ENCODE results near the gene CNGB1. TPM values are rescaled to one million over a fixed set of nuclear protein-coding genes. Genes with fewer than 3 reads are reported as not detected.
"Not testable (repeated sequence)": the region's sequence is repeated elsewhere in the genome, so short reads cannot be mapped to it uniquely, and the experiment has no call there.

Gene CNGB1
- total RNA-seq, 2 experiments from 2014 or later = not detected

DNA sequence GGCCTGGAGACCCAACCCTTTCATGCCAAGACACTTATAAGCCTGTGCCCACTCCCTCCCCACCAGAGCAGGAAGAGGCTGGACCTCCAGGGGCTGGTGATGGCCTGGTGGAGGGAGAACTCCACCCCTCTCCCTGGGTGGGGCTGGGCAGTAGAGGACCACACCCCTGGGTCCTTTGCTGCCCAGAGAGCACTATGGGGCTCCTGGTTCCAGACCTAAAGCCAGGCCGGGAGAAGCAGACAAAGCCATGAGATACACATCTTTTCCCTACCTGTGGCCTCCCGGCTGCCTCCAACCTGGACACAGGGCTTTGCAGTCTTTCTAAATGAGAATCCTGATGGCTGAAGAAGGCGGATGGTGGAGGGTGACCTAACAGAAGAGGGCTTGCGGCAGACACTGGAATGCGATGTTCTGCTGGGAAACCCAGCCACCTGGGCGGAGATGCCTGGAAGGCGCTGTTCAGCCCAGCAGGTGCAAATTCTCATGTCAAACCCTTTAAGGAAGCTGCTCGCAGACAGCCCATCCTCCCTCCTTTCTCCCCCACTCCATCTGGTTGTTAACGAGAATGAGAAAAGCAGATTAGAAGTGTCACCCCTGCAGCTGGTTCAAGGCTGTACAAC lies 124.7 kb downstream of the CNGB1 start:
- H3K36me3 Mint-ChIP-seq (ENCODE audit: low read depth) = no peaks in the 10 kb centered on the region

DNA sequence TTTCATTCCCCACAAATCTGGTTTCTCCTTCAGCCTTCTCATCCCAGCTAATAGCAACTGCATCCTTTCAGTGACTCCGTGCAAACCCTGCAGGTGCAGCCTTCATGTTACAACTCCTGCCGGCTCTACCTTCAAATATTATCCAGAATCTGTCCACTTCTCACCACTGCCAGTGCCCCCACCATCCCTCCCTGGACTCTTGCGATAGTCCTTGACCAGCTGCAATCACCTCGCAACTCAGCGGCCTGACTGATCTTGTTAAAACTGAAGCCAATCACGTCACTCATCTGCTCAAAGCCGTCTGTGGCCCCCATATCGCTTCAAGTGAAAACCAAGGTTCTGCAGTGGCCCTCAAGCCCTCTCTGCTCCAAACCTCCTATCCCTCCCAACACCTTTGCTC lies 125.8 kb downstream of the CNGB1 start:
- no peaks in the 10 kb centered on the region for H3K9me3 Mint-ChIP-seq
- H3K27me3 Mint-ChIP-seq = peaks cover 6% of the 10 kb centered on the region
- POLR2A ChIA-PET = no interaction called here
- no peak overlapping the region for H3K27ac Mint-ChIP-seq
- H3K36me3 Mint-ChIP-seq (ENCODE audit: low read depth) = no peaks in the 10 kb centered on the region
- no peaks in the 10 kb centered on the region for H3K4me1 Mint-ChIP-seq
- CTCF ChIA-PET = no interaction called here
- H3K4me3 Mint-ChIP-seq = no peak overlapping the region
- no peak for DNase-seq

More for the DNA sequence above, 124.7 kb downstream of the CNGB1 start:
- Mint-ChIP-seq H3K27me3 (peaks cover 8% of the 10 kb centered on the region), H3K4me3 (no peak overlapping the region), H3K4me1 (no peaks in the 10 kb centered on the region), H3K27ac (no peak overlapping the region), H3K9me3 (no peaks in the 10 kb centered on the region)
- DNase-seq = no peak
- ChIA-PET CTCF (no interaction called here), POLR2A (no interaction called here)

DNA sequence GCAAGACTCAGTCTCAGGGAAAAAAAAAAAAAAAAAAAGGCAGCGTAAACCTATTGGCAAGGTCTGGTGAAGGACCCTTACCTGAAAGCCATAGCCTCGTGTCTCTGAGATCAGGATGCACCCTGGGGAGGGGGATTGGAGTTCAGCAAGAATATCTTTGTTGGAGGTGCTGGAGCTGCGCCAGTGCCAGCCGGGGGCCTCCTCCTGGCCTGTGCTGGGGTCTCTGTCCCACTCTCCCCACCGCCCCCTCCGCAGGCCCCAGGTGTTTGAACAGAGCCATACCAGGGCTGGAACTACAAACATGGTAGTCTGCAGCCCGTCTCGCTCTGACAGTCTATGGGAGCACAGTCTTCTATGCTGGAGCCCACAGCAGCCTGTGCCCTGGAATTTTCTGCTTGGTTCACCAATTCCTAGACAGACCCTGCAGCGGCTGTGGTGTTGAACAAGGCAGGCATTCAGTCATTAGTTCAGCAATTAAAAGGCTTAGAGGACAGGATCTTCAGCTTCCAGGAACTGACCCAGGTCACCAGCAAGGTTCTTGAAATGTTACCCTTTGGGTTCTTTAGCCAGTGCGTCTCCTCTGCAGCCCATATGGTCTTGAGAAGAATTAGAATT lies 126.4 kb downstream of the CNGB1 start:
- no peak overlapping the region for H3K27ac Mint-ChIP-seq
- H3K36me3 Mint-ChIP-seq (ENCODE audit: low read depth) = no peaks in the 10 kb centered on the region
- H3K4me3 Mint-ChIP-seq = no peak overlapping the region
- H3K4me1 Mint-ChIP-seq = no peaks in the 10 kb centered on the region
- ChIA-PET POLR2A (no interaction called here), CTCF (interaction anchor here (0.7 kb wide), 1 partner anchor 317 kb away, joined by 4 read pairs; no protein-coding TSS in a partner anchor)
- H3K27me3 Mint-ChIP-seq = peaks cover 6% of the 10 kb centered on the region
- no peaks in the 10 kb centered on the region for H3K9me3 Mint-ChIP-seq
- DNase-seq = no peak

DNA sequence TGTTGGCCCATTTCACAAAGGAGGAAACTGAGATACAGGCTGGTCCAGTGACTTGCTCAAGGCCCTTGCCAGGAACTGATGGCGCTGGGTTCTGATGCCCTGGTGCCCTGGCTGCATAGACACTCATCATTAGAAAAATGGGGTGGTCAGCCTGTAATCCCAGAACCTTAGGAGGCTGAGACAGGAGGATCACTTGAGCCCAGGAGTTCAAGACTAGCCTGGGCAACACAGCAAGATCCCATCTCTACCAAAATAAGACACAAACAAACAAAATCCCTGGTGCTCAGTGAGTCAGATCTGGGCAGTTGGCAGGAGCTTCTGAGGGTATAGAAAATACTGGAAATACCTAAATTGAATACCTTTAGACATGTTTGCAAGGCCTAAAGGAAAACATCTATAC lies 127.5 kb downstream of the CNGB1 start:
- Mint-ChIP-seq H3K27me3 (peaks cover 6% of the 10 kb centered on the region), H3K9me3 (no peaks in the 10 kb centered on the region), H3K4me1 (no peaks in the 10 kb centered on the region), H3K4me3 (no peak overlapping the region), H3K36me3 (ENCODE audit: low read depth) (no peaks in the 10 kb centered on the region), H3K27ac (no peak overlapping the region)
- ChIA-PET CTCF (no interaction called here), POLR2A (no interaction called here)
- no peak for DNase-seq

DNA sequence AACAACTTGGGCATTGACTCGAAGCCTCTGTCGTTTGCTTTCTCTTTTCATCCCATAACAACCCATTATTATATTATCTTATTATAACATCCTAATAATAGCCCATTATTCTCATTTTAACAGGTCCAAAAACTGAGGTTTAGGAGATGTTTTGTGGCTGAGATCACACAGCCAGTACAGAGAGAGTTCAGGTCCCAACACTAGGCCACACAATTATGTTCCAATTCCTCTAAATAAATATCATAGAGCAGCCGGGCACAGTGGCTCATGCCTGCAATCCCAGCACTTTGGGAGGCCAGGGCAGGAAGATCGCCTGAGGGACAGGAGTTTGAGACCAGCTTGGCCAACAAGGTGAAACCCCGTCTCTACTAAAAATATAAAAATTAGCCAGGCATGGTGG lies 128.3 kb downstream of the CNGB1 start:
- H3K27ac Mint-ChIP-seq = no peak overlapping the region
- H3K36me3 Mint-ChIP-seq (ENCODE audit: low read depth) = no peaks in the 10 kb centered on the region
- ChIA-PET POLR2A (no interaction called here), CTCF (no interaction called here)
- no peak for DNase-seq
- no peaks in the 10 kb centered on the region for H3K4me1 Mint-ChIP-seq
- no peaks in the 10 kb centered on the region for H3K9me3 Mint-ChIP-seq
- H3K4me3 Mint-ChIP-seq = no peak overlapping the region
- H3K27me3 Mint-ChIP-seq = peaks cover 6% of the 10 kb centered on the region

DNA sequence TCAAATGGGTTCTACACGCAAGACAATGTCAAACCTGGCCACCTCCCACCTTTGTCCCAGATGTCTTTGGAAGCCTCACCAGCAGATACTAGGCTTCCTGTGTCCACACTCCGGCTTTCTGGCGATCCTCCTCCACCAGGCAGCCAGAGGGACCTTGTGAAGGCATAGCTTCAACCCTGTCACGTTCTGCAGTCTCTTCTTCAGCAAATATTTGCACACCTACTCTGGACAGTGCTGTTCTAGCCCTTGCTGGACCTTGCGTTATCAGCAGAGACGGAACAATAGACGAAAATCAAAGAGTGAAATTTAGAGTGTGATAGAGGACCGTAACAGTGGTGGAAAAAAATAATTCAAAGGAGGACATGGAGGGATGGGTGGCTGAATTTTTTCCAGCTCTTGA lies 130.1 kb downstream of the CNGB1 start:
- Mint-ChIP-seq H3K36me3 (ENCODE audit: low read depth) (no peaks in the 10 kb centered on the region), H3K4me1 (no peaks in the 10 kb centered on the region), H3K4me3 (no peak overlapping the region), H3K27me3 (peaks cover 10% of the 10 kb centered on the region), H3K9me3 (no peaks in the 10 kb centered on the region), H3K27ac (no peak overlapping the region)
- DNase-seq = no peak
- ChIA-PET POLR2A (no interaction called here), CTCF (no interaction called here)

DNA sequence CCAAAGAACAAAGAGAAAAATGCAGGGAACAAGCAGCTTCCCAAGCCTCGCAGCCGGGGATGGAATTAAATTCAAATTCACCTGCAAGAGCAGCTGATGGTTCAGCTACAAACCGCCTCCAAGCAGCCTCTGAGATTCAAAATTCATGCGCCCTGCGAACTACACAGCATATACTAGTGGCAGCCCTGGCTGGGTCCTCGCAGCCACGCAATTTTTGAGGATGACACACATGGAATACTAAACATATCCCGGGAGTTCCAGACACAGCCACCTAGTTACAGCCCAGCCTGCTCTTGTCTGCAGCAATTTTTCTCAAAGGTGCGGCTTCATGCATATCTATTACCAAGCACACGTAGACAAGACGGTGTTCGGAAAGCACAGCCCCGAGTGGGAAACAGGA lies 132.8 kb downstream of the CNGB1 start:
- Mint-ChIP-seq H3K4me3 (no peak overlapping the region), H3K27me3 (peaks cover 6% of the 10 kb centered on the region), H3K27ac (no peak overlapping the region), H3K4me1 (no peaks in the 10 kb centered on the region), H3K36me3 (ENCODE audit: low read depth) (no peaks in the 10 kb centered on the region), H3K9me3 (no peaks in the 10 kb centered on the region)
- ChIA-PET CTCF (no interaction called here), POLR2A (interaction anchor here (0.7 kb wide), 1 partner anchor 28 kb away, joined by 3 read pairs; no protein-coding TSS in a partner anchor)
- no peak for DNase-seq

DNA sequence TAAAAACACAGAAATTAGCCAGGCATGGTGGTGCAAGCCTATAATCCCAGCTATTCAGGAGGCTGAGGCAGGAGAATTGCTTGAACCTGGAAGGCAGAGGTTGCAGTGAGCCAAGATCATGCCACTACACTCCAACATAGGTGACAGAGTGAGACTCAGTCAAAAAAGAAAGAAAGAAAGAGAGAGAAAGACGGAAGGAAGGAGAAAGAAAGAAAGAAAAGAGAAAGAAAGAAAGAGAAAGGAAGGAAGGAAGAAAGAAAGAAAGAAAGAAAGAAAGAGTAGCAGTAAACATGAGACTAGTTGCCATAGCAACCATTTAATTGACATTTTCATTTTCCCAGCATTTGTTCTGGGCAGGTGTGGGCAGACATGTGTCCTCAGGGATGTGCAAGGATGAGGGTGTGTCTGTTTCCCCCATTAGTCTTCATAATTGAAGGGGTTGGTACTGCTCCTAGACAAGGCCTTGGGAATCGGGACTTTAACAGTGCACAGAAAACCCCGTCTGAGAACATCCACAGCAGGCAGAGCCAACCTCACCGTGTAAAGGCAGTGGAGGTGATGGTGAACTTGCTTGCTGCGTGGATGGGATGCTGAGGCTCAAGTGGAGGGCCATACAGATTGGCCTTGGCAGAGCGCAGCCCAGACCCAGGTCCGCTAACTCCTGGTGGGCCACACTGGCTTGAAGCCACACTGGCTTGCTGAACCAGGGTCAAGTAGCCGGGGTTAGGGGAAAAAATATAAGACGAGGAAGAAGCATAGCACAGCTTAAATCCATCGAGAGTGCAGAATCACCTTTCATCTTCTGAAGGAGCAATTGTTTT lies 133.4 kb downstream of the CNGB1 start:
- no peak for DNase-seq
- Mint-ChIP-seq H3K4me1 (no peaks in the 10 kb centered on the region), H3K9me3 (no peaks in the 10 kb centered on the region), H3K4me3 (no peak overlapping the region), H3K27me3 (peaks cover 6% of the 10 kb centered on the region), H3K36me3 (ENCODE audit: low read depth) (no peaks in the 10 kb centered on the region), H3K27ac (no peak overlapping the region)
- ChIA-PET CTCF (no interaction called here), POLR2A (no interaction called here)

DNA sequence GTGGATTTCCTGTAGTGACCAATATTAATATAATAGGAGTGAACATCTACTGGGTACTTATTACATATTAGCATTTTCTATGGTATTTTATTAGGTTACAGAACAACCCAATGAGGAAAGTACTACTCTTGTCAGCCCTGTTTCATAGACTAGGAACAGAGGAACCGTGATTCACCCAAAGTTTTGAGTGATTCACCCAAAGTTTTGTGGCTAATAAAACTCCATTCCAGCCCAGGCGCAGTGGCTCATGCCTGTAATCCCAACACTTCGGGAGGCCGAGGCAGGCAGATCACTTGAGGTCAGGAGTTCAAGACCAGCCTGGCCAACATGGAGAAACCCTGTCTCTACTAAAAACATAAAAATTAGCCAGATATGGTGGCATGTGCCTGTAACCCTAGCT lies 135.5 kb downstream of the CNGB1 start:
- H3K27ac Mint-ChIP-seq; H3K9me3 Mint-ChIP-seq; H3K36me3 Mint-ChIP-seq (ENCODE audit: low read depth); H3K4me3 Mint-ChIP-seq; DNase-seq; H3K4me1 Mint-ChIP-seq; H3K27me3 Mint-ChIP-seq; POLR2A ChIA-PET: not testable (repeated sequence)
- CTCF ChIA-PET = interaction anchor here (1.3 kb wide), 1 partner anchor 27 kb away, joined by 3 read pairs; no protein-coding TSS in a partner anchor

DNA sequence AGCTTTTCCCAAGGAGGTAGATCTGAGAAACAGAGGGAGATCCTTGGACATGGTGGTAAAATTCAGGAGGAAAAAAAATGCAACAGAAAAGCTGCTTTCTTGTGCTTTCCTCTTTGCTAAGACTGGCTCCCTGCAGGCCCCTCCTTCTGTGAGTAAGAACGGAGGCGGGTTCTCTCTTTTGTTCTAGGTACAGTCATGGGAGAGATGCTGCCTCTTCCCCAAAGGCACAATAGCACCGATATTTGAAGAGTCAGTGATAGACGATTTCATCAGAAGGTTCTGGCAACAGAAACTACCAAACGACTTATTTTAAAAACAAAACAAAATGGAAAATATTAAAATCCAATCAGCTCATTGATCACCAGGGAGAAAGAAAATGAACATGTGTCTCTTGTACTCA lies 136.0 kb downstream of the CNGB1 start:
- H3K4me1 Mint-ChIP-seq = no peaks in the 10 kb centered on the region
- no peaks in the 10 kb centered on the region for H3K36me3 Mint-ChIP-seq (ENCODE audit: low read depth)
- no peak overlapping the region for H3K27ac Mint-ChIP-seq
- no peak for DNase-seq
- no peak overlapping the region for H3K4me3 Mint-ChIP-seq
- ChIA-PET POLR2A (no interaction called here), CTCF (no interaction called here)
- H3K27me3 Mint-ChIP-seq = peaks cover 7% of the 10 kb centered on the region
- no peaks in the 10 kb centered on the region for H3K9me3 Mint-ChIP-seq

Other genes starting within 250 kb of the CNGB1 start
- 10 to 100 TPM; 33.3 to 33.4 TPM for gene KATNB1, start 235.4 kb downstream of the CNGB1 start, total RNA-seq
- not detected for gene KIFC3, start 168.6 kb downstream of the CNGB1 start, total RNA-seq
- gene ZNF319, start 29.5 kb upstream of the CNGB1 start, total RNA-seq = 10 to 100 TPM; 19.8 to 20.2 TPM
- 10 to 100 TPM; 48.4 to 54.2 TPM for gene USB1, start 30.3 kb upstream of the CNGB1 start, total RNA-seq
- 1 to 10 TPM in 1 of 2 experiments, under 1 TPM in 1; 0.68 to 1.1 TPM for gene MMP15, start 54.6 kb upstream of the CNGB1 start, total RNA-seq
- 10 to 100 TPM; 36.1 to 37.8 TPM for gene CFAP20, start 158.3 kb upstream of the CNGB1 start, total RNA-seq
- gene CSNK2A2, start 227.0 kb upstream of the CNGB1 start, total RNA-seq = 10 to 100 TPM; 67.5 to 67.9 TPM